Ovary (tissue), 9 donors: Measurements from ENCODE around the gene PERM1. TPM values are rescaled to one million over a fixed set of nuclear protein-coding genes. Genes with fewer than 3 reads are reported as not detected.

ENCODE experiments used
- DNase-seq, 5 donors: peaks; one replicate each; pipeline ENCODE4 v3.0.0-alpha.2; 2019 to 2020
- H3K27ac ChIP-seq, 2 donors: fragments of 200-600 bp; one replicate each; pipeline versions ENCODE4 v1.5.1 to v1.8.0; 2019 to 2022
- H3K27me3 ChIP-seq: fragments of 200-600 bp; one replicate; pipeline ENCODE4 v1.8.0; 2022
- H3K36me3 ChIP-seq: fragments of 200-600 bp; sonication (generic); one replicate; pipeline ENCODE4 v1.5.1; 2019
- H3K4me1 ChIP-seq: one replicate; pipeline ENCODE4 v1.8.1; 2013; ENCODE audit warnings: mild to moderate bottlenecking, moderate library complexity; ENCODE audit not compliant: insufficient read depth
- H3K4me3 ChIP-seq: fragments of 200-600 bp; sonication (generic); one replicate; pipeline ENCODE4 v1.5.1; 2017
- H3K9me3 ChIP-seq, 2 donors: fragments of 200-600 bp in 1 of 2; sonication (generic) in 1 of 2; one replicate each; pipeline versions ENCODE4 v1.5.1 to v1.8.1; 2013 to 2019; ENCODE audit warnings: mild to moderate bottlenecking in 1 of 2, moderate library complexity in 1 of 2
- EP300 ChIP-seq: sonication (generic); formaldehyde crosslinking; IDR thresholded peaks from one replicate; pipeline ENCODE4 v1.6.1; 2017; ENCODE audit warnings: antibody characterized with exemption
- POLR2A ChIP-seq: fragments of 450-650 bp; IDR thresholded peaks from one replicate; pipeline ENCODE4 v1.6.1; 2017; ENCODE audit warnings: antibody characterized with exemption, mild to moderate bottlenecking, moderate library complexity
- WGBS, 3 donors: extraction: QIAGEN DNeasy Blood & Tissue Kit in 1 of 3; methylation state at CpG; one replicate each; pipeline versions ENCODE4 v1.1.5 to v1.1.7; 2013 to 2017; 5-methylcytosine and 5-hydroxymethylcytosine counted together
- intact Hi-C, 4 donors: fragments of 100-400 bp; cut with DNase I; formaldehyde crosslinking; loops; one replicate each; pipeline versions ENCODE4 v1.11.0 to v1.15.1; 2022 to 2023
- polyA plus RNA-seq, 2 donors: library from polyadenylated mRNA; stranded (reverse); fragments of 200-250 nt in 1 of 2; fragments of 350-450 nt in 1 of 2; fragmentation: Illumina TruSeq in 1 of 2; extraction: RNeasy Lipid Tissue Mini Kit (QIAGEN cat#74804) in 1 of 2; gene quantifications; one replicate each; pipeline ENCODE4 v1.2.3, GENCODE V29; 2013 to 2014
- total RNA-seq, 7 donors: library from RNA; depleted of rRNA in 2 of 7; stranded (reverse); fragments of >200 nt in 2 of 7; fragmentation: NEBNext Ultra II Directional in 3 of 7; extraction: Animal tissue kit (Norgen Biotek cat#: 25700) in 3 of 7; gene quantifications; one replicate each; pipeline versions ENCODE4 v1.1.0 to v1.2.4, GENCODE V29; 2016 to 2023
- TF ChIP-seq, protein P1 (sequence below), 3 donors: fragments of 450-650 bp in 2 of 3; fragments of 200-600 bp in 1 of 3; IDR thresholded peaks; one replicate each; pipeline versions ENCODE4 v1.5.1 to v1.8.0; 2016 to 2022; ENCODE audit warnings: antibody characterized with exemption in 3 of 3, mild to moderate bottlenecking in 1 of 3
- donor health status: DM: no; HTN: no; CAD: no; lungs with moderate emphysema.
- donor health status: DM: no; HTN: no; CAD: no.
- donor health status: Bipolar disorder and iron deficiency.
- donor health status: DM: yes; HTN: yes; CAD: no.
- donor health status: DM: no; HTN: no; CAD: no.
- donor health status: DM: yes; HTN: yes; CAD: no.

The PERM1 gene
- total and polyA plus RNA-seq, 9 donors: 0.07 to 0.34 (median 0.28) TPM; not detected in 4

DNA sequence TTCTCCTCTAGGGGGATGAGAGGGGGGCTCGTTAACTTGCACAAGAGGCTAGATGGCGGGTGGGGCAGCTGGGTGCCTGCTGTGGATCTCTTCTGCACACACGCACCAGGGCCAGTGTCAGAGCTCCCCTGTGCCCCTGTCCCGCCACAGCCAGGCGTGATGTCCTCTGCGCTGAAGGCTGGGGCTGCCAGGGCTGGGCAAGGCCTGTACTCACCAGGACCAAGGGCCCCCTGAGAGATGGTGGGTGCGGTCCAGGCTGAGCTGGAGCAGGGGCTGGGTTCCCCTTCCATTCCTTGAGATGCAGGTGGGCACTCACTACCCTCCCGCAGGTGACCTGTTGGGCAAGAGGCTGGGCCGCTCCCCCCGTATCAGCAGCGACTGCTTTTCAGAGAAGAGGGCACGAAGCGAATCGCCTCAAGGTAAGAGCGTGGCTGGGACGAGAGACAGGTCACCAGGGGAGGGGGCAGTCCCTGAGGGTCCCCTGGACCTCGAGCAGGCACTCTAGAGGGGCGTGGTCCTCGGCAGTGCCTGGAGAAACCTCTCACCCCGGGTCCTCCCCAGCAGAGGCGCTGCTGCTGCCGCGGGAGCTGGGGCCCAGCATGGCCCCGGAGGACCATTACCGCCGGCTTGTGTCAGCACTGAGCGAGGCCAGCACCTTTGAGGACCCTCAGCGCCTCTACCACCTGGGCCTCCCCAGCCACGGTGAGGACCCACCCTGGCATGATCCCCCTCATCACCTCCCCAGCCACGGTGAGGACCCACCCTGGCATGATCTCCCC, 43.0 kb downstream of the PERM1 start:
- Histone ChIP-seq H3K36me3 (no peaks in the 10 kb centered on the region), H3K4me3 (no peak overlapping the region), H3K9me3 (no peaks in the 10 kb centered on the region), H3K27me3 (peaks cover 15% of the 10 kb centered on the region), H3K27ac (no peak overlapping the region), H3K4me1 (peaks cover 29% of the 10 kb centered on the region)
- intact Hi-C loops: no loop called here
- TF ChIP-seq POLR2A (no peak), EP300 (no peak)
- TF ChIP-seq, protein P1, sequence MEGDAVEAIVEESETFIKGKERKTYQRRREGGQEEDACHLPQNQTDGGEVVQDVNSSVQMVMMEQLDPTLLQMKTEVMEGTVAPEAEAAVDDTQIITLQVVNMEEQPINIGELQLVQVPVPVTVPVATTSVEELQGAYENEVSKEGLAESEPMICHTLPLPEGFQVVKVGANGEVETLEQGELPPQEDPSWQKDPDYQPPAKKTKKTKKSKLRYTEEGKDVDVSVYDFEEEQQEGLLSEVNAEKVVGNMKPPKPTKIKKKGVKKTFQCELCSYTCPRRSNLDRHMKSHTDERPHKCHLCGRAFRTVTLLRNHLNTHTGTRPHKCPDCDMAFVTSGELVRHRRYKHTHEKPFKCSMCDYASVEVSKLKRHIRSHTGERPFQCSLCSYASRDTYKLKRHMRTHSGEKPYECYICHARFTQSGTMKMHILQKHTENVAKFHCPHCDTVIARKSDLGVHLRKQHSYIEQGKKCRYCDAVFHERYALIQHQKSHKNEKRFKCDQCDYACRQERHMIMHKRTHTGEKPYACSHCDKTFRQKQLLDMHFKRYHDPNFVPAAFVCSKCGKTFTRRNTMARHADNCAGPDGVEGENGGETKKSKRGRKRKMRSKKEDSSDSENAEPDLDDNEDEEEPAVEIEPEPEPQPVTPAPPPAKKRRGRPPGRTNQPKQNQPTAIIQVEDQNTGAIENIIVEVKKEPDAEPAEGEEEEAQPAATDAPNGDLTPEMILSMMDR (IDR thresholded peaks at IDR 0.05): no peak
- no peak for DNase-seq
- WGBS, 3 donors: 43 to 68% (median 44%) methylated on average over 24 to 30 of the region's 30 CpGs

DNA sequence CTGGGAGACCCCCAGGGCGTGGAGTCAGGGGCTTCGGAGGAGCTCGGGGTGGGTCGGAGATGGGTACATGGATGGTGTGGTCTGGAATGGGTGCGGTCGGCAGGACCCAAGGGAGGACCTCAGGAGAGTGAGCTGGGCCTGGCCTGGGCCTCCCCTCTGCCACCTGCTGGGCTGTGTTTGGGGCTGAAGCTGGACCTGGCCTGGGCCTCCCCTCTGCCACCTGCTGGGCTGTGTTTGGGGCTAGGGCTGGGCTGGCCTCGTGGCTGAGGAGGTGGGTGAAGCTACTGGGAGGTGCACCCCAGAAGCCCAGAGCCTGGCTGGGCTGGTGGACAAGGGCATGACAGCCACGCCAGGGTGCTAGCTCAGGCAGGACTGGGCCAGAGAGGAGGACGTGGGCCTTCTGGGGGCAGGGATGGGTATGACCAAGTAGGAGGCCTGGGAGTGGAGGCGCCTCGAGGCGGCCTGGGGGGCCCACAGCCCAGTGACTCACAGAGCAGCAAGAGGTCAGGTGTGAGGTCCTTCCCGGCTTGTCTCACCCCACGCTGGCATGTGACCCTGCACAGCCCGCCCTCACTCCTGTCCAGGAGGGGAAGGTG, 43.7 kb downstream of the PERM1 start:
- peak in 1 of 5 donors; percentile 53 for DNase-seq
- Histone ChIP-seq H3K27me3 (peaks cover 15% of the 10 kb centered on the region), H3K9me3 (no peaks in the 10 kb centered on the region), H3K36me3 (no peaks in the 10 kb centered on the region), H3K27ac (no peak overlapping the region), H3K4me3 (no peak overlapping the region), H3K4me1 (peaks cover 24% of the 10 kb centered on the region)
- intact Hi-C loops: no loop called here
- WGBS, 3 donors: 35 to 63% (median 36%) methylated on average over 13 to 15 of the region's 15 CpGs
- TF ChIP-seq POLR2A: no peak
- TF ChIP-seq EP300: no peak
- TF ChIP-seq, protein P1 (IDR thresholded peaks at IDR 0.05): no peak

DNA sequence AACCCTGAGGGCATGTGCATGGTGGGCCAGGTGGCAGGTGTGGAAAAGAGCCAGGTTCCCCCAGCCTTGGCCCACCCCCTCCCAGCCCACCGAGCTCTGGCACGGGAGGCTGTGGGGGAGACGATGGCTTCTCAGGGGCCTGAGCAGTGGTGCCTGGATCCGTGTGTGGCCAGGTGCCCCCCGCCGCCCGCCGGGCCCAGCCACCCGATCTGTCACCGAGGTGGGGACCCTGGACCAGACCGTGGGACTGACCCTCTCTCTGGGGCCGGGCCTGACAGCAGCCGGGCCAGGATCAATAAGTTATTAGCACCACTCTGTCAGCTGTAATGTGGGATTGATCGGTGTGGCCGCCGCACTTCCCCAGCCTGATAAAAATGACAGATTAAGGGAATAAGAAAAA, 44.4 kb downstream of the PERM1 start:
- no peak for DNase-seq
- TF ChIP-seq, protein P1 (IDR thresholded peaks at IDR 0.05): no peak
- TF ChIP-seq EP300 (no peak), POLR2A (no peak)
- Histone ChIP-seq H3K4me3 (no peak overlapping the region), H3K27me3 (peaks cover 15% of the 10 kb centered on the region), H3K27ac (no peak overlapping the region), H3K4me1 (peaks cover 19% of the 10 kb centered on the region), H3K36me3 (no peaks in the 10 kb centered on the region), H3K9me3 (no peaks in the 10 kb centered on the region)
- 45 to 65% (median 51%) methylated on average over 12 to 16 of the region's 16 CpGs for WGBS, 3 donors
- intact Hi-C loops: no loop called here

DNA sequence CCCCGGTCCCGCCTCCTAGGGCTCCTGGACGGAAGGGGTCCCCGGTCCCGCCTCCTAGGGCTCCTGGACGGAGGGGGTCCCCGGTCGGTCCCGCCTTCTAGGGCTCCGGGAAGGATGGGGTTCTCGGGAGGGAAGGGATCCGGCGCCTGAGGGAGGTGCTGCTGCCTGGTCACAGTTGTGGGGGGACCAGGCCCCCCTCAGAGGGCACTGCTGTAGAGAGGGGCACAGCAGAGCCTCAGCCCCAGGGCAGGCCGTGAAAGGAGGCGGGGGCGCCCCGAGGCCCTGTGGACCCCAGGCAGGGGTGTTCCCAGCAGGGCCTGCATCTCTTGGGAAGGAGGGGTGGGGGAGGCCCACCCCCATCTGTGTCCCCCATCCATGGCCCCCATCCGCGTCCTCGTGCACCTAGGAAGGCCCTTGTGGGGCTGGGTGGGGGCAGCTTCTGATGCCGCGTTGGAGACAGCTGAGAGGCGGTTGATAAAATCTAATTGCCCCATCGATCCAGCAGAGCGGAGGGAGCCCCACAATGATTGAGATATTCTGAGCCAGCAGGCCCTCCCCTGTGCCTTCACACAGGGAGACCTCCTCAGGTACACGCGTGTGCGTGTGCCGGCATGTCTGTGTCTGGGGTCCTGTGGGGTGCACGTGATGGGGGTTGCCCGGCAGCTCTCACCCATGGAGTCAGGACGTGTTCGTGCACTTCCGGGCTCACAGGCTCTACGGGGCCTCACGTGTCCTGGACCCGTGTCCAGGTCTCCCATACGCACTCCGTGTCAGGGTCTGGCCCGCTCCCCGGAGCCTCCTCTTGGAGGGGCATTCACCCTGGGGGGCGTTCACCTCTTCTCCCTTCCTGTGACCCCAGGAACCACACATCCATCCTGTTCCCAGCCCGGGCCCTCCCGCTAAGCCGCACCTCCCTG, 45.3 kb downstream of the PERM1 start:
- no peaks in the 10 kb centered on the region for H3K36me3 ChIP-seq

More for the DNA sequence above, 45.3 kb downstream of the PERM1 start:
- no peaks in the 10 kb centered on the region for H3K9me3 ChIP-seq
- H3K27ac ChIP-seq: no peak overlapping the region
- TF ChIP-seq, protein P1 (IDR thresholded peaks at IDR 0.05): no peak
- TF ChIP-seq POLR2A: no peak
- no peak for TF ChIP-seq EP300
- 33 to 66% (median 35%) methylated on average over 30 to 45 of the region's 45 CpGs for WGBS, 3 donors
- H3K4me1 ChIP-seq: peaks cover 17% of the 10 kb centered on the region
- DNase-seq: no peak
- H3K27me3 ChIP-seq: peaks cover 11% of the 10 kb centered on the region
- intact Hi-C loops: no loop called here
- no peak overlapping the region for H3K4me3 ChIP-seq
